ENCODE measurements around the gene DFFA. TPM values are rescaled to one million over a fixed set of nuclear protein-coding genes. Genes with fewer than 3 reads are reported as not detected.

The DFFA gene
- total and polyA plus RNA-seq, 12 donors, result 13.0 to 42.1 (median 35.1) TPM

DNA sequence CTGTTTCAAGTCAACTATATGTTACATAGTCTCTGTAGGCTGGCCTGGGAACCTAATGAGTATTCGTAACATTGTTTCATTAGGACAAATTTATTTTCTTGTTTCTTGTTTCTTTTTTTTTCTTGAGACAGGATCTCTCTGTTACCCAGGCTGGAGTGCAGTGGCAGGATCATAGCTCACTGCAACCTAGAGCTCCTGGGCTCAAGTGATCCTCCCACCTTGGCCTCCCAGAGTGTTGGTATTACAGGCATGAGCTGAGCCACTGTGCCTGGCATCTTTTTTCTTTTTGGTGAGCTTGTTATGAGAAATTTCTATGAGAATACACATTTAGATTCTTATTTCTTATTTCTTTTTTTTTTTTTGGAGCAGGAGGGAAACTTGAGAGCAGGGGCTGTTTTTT, 35.3 kb downstream of the DFFA start:
- Histone ChIP-seq H3K9me3 (replicated peaks in 1 of 3) (no peaks in the 10 kb centered on the region), H3K27ac (no peak overlapping the region), H3K27me3 (no peaks in the 10 kb centered on the region), H3K4me1 (replicated peaks in 1 of 2) (no peaks in the 10 kb centered on the region), H3K36me3 (replicated peaks in 1 of 2) (no peaks in the 10 kb centered on the region), H3K4me3 (no peak overlapping the region)
- DNase-seq, result no peak
- TF ChIP-seq POLR2A (IDR thresholded peaks at IDR 0.05) (no peak), CTCF (IDR thresholded peaks at IDR 0.05) (no peak)
- 94 to 100% (median 96%) methylated on average over 1 of the region's 1 CpG for WGBS, 4 donors
- intact Hi-C loops (cut with DNase I), result no loop called here

GRCh38 chr1:10434590-10434989, 37.7 kb downstream of the DFFA start:
- WGBS, 4 donors, result 91 to 96% (median 94%) methylated on average over 5 of the region's 5 CpGs

GRCh38 chr1:10433790-10434189, 38.5 kb downstream of the DFFA start:
- Histone ChIP-seq H3K4me3 (no peak overlapping the region), H3K36me3 (replicated peaks in 1 of 2) (no peaks in the 10 kb centered on the region), H3K27ac (no peak overlapping the region), H3K9me3 (replicated peaks in 1 of 3) (no peaks in the 10 kb centered on the region), H3K27me3 (no peaks in the 10 kb centered on the region), H3K4me1 (replicated peaks in 1 of 2) (peaks cover 9 to 14% of the 10 kb centered on the region in 2 donors)
- no peak for DNase-seq
- intact Hi-C loops (cut with DNase I), result loop anchor here (5.0 kb wide), 1 partner anchor 59 kb away; no protein-coding TSS in a partner anchor
- WGBS, 4 donors, result 88 to 90% (median 90%) methylated on average over 11 of the region's 11 CpGs
- TF ChIP-seq POLR2A (IDR thresholded peaks at IDR 0.05), result no peak
- no peak for TF ChIP-seq CTCF (IDR thresholded peaks at IDR 0.05)

More at GRCh38 chr1:10434590-10434989, 37.7 kb downstream of the DFFA start:
- H3K27me3 ChIP-seq, result no peaks in the 10 kb centered on the region
- no peaks in the 10 kb centered on the region for H3K9me3 ChIP-seq (replicated peaks in 1 of 3)
- no peak overlapping the region for H3K4me3 ChIP-seq
- TF ChIP-seq CTCF (IDR thresholded peaks at IDR 0.05) (no peak), POLR2A (IDR thresholded peaks at IDR 0.05) (no peak)
- peaks cover 9 to 14% of the 10 kb centered on the region in 2 donors for H3K4me1 ChIP-seq (replicated peaks in 1 of 2)
- DNase-seq, result no peak
- no peak overlapping the region for H3K27ac ChIP-seq
- intact Hi-C loops (cut with DNase I), result loop anchor here (5.0 kb wide), 1 partner anchor 58 kb away; no protein-coding TSS in a partner anchor
- no peaks in the 10 kb centered on the region for H3K36me3 ChIP-seq (replicated peaks in 1 of 2)

DNA sequence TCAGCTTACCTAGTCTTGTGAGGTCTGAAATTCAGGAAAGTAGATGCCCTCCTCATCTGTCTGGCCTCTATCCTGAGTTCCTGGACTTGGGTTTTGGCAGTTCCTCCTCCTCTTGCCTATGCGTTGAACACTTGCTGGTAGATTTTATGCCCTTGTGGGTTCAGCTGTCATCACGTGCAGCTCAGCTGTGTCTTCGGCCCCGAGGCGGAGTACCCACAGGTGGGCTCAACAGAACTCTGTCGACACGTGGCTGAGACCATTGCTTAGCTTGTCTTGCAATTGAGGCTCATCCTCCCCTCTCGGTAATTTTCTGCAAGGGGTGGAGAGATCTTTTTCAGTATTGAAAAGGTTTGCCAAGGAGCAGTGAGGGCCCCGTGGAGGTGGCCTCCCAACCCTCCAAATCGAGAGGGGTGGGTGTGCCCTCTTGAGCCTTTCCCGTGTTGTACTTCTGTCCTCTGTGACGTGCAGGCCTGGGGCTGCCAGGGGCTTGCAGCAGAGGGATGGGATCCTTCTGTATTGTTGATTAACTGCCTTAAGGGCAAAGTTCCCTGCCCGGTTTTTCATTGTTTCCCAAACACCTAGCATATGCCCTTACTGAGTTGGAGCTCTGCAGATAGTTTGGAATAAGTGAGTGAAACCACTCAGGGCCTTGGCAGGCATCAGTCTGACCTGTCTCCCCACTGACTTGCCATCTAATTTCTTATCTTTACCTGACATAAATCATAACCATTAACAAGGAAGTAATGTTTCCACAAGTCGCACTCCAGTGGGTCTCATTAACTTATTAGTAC, 39.2 kb downstream of the DFFA start:
- H3K4me1 ChIP-seq (replicated peaks in 1 of 2), result peaks cover 9 to 16% of the 10 kb centered on the region in 2 donors
- DNase-seq, result no peak
- intact Hi-C loops (cut with DNase I), result loop anchor here (5.0 kb wide), 1 partner anchor 59 kb away; no protein-coding TSS in a partner anchor
- 77 to 85% (median 81%) methylated on average over 14 of the region's 14 CpGs for WGBS, 4 donors
- H3K9me3 ChIP-seq (replicated peaks in 1 of 3), result no peaks in the 10 kb centered on the region
- no peaks in the 10 kb centered on the region for H3K36me3 ChIP-seq (replicated peaks in 1 of 2)
- no peak overlapping the region for H3K4me3 ChIP-seq
- TF ChIP-seq POLR2A (IDR thresholded peaks at IDR 0.05), result no peak
- no peak for TF ChIP-seq CTCF (IDR thresholded peaks at IDR 0.05)
- H3K27ac ChIP-seq, result no peak overlapping the region
- no peaks in the 10 kb centered on the region for H3K27me3 ChIP-seq
